ENCODE data around the gene METTL17. TPM values are rescaled to one million over a fixed set of nuclear protein-coding genes. Genes with fewer than 3 reads are reported as not detected.
A peak's percentile ranks its signal among the peaks of the same experiment; 100 is the strongest.
"Not testable (repeated sequence)": the region's sequence is repeated elsewhere in the genome, so short reads cannot be mapped to it uniquely, and the experiment has no call there.

METTL17 gene, protein sequence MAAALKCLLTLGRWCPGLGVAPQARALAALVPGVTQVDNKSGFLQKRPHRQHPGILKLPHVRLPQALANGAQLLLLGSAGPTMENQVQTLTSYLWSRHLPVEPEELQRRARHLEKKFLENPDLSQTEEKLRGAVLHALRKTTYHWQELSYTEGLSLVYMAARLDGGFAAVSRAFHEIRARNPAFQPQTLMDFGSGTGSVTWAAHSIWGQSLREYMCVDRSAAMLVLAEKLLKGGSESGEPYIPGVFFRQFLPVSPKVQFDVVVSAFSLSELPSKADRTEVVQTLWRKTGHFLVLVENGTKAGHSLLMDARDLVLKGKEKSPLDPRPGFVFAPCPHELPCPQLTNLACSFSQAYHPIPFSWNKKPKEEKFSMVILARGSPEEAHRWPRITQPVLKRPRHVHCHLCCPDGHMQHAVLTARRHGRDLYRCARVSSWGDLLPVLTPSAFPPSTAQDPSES
- total RNA-seq = 10 to 100 TPM; 88.4 to 92.0 TPM

- ATAC-seq (peak; percentile 97), DNase-seq (peak; percentile 94)
- Mint-ChIP-seq H3K27ac (peak within 1 kb of the TSS; percentile 88), H3K9me3 (no peaks in the 10 kb centered on the region), H3K4me3 (peak within 1 kb of the TSS; percentile 84), H3K36me3 (ENCODE audit: low read depth) (peaks cover 27% of the 10 kb centered on the region), H3K4me1 (ENCODE audit: low read depth) (peaks cover 26% of the 10 kb centered on the region), H3K27me3 (no peaks in the 10 kb centered on the region)
- POLR2A ChIA-PET = interaction anchor here (0.9 to 1.5 kb wide), 2 partner anchors 9 to 19 kb away, joined by 4 read pairs; partner anchors contain the start of gene SLC39A2
- intact Hi-C loops (cut with micrococcal nuclease) = no loop called here
- TF ChIP-seq, protein P1, sequence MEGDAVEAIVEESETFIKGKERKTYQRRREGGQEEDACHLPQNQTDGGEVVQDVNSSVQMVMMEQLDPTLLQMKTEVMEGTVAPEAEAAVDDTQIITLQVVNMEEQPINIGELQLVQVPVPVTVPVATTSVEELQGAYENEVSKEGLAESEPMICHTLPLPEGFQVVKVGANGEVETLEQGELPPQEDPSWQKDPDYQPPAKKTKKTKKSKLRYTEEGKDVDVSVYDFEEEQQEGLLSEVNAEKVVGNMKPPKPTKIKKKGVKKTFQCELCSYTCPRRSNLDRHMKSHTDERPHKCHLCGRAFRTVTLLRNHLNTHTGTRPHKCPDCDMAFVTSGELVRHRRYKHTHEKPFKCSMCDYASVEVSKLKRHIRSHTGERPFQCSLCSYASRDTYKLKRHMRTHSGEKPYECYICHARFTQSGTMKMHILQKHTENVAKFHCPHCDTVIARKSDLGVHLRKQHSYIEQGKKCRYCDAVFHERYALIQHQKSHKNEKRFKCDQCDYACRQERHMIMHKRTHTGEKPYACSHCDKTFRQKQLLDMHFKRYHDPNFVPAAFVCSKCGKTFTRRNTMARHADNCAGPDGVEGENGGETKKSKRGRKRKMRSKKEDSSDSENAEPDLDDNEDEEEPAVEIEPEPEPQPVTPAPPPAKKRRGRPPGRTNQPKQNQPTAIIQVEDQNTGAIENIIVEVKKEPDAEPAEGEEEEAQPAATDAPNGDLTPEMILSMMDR (IDR thresholded peaks at IDR 0.05) = peak; percentile 51
- CTCF ChIA-PET = interaction anchor here (2.5 to 2.7 kb wide), 2 partner anchors 18 to 115 kb away, joined by 10 to 25 read pairs; no protein-coding TSS in a partner anchor
These were observed at the start of gene METTL17 for GRCh38 chr14:20989787-20990600. Gene METTL17 (plus strand): TSS chr14:20989980. CDS start chr14:20990003, 23 bp downstream.

DNA sequence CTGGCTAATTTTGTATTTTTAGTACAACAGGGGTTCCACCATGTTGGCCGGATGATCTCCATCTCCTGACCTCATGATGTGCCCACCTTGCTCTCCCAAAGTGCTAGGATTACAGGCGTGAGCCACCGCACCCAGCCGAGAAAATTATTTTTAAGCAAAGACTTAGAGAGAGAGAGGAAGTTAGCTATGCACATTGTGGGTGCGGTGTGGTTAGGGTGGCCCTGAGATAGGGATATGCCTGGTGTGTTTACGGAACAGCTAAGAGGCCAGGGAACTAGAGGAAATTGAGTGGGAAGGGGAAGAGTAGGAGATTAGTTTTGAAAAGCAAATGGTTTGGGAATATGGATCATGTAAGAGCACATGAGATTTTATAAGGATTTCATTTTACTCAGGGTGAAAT is 44.6 kb upstream of the METTL17 start:
- POLR2A ChIA-PET; DNase-seq; H3K27ac Mint-ChIP-seq; H3K36me3 Mint-ChIP-seq (ENCODE audit: low read depth); H3K4me3 Mint-ChIP-seq; H3K4me1 Mint-ChIP-seq (ENCODE audit: low read depth); H3K9me3 Mint-ChIP-seq; intact Hi-C loops (cut with micrococcal nuclease); CTCF ChIA-PET; ATAC-seq: not testable (repeated sequence)
- peaks cover 17% of the 10 kb centered on the region for H3K27me3 Mint-ChIP-seq

DNA sequence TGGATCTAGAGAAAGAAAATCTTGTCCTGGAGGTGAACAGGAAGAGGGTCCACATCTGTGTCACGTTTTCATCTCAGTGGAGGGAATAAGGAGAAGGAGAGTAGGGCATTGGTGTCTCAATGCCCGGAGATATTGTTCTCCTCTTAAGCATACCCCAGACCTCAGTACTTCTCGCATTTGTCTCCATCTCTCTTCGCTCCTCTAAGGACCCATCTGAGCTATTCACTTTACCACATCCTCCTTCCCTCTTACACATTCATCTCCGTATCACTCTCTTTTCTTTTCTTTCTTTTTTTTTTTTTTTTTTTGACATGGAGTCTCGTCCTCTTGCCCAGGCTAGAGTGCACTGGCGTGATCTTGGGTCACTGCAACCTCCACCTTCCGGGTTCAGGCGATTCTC is 43.1 kb upstream of the METTL17 start:
- H3K36me3 Mint-ChIP-seq (ENCODE audit: low read depth); DNase-seq; intact Hi-C loops (cut with micrococcal nuclease); H3K4me1 Mint-ChIP-seq (ENCODE audit: low read depth); POLR2A ChIA-PET; H3K27ac Mint-ChIP-seq; CTCF ChIA-PET; ATAC-seq; H3K4me3 Mint-ChIP-seq; H3K9me3 Mint-ChIP-seq: not testable (repeated sequence)
- peaks cover 12% of the 10 kb centered on the region for H3K27me3 Mint-ChIP-seq

DNA sequence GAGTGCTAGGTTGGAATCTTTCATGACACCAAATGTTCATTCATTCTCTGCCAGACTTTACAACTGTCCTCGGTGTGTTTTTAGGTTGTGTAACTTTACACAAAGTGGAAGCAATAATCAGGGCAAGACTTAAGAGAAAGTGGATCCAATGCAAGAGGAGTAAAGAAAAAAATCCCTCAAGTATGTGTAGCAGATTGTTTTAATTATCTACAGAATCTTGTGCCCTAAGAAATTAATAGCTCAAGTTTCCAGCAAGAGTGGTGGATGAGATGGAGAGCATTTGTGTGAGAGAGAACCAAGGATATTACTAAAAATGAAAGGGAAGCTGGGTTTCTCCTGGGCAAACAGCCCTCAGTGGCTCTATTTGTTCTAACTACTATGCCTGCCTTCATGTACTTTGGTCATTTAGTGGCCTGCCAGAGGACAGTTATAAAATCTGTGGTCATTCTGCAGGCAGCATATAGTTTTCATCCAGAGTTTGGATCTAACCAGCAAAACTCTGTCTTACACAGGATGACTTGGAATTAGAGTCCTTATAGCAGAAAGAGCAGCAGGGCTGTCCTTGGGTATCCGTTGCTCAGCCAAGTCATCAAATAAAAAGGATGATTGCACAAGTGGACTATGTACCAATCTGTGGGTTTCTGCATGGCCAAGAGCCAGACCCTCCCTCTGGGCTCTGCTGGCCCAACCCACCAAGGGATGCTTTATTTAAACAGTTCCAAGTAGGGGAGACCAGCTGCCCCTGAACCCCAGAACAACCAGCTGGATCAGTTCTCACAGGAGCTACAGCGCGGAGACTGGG is 34.8 kb upstream of the METTL17 start, which contains the start of gene RNASE2:
TSS of gene RNASE2 (plus strand) at position 752 of the 802 bp plus-strand sequence. CDS start 285 bp downstream, outside the sequence.
- intact Hi-C loops (cut with micrococcal nuclease); DNase-seq; POLR2A ChIA-PET; H3K9me3 Mint-ChIP-seq; H3K4me3 Mint-ChIP-seq; ATAC-seq; H3K27ac Mint-ChIP-seq; H3K4me1 Mint-ChIP-seq (ENCODE audit: low read depth); H3K36me3 Mint-ChIP-seq (ENCODE audit: low read depth): not testable (repeated sequence)
- H3K27me3 Mint-ChIP-seq = peaks cover 17% of the 10 kb centered on the region
- CTCF ChIA-PET = interaction anchor here (3.8 kb wide), 1 partner anchor 16 kb away, joined by 22 read pairs; no protein-coding TSS in a partner anchor

DNA sequence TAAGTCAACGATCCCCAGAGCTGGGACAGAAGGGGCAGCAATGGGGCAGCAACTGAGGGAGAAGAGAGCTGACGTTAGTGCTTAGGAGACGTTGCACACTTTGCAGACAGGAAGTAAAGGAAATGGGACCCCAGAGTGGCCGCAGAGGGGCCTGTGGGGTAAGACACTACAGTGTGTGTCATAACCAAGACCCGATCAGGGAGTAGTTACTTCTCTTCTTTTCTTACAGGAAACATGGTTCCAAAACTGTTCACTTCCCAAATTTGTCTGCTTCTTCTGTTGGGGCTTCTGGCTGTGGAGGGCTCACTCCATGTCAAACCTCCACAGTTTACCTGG is 34.3 kb upstream of the METTL17 start:
- H3K9me3 Mint-ChIP-seq; intact Hi-C loops (cut with micrococcal nuclease); H3K4me1 Mint-ChIP-seq (ENCODE audit: low read depth); ATAC-seq; DNase-seq; H3K27ac Mint-ChIP-seq; H3K36me3 Mint-ChIP-seq (ENCODE audit: low read depth); POLR2A ChIA-PET; H3K4me3 Mint-ChIP-seq: not testable (repeated sequence)
- peaks cover 17% of the 10 kb centered on the region for H3K27me3 Mint-ChIP-seq
- CTCF ChIA-PET = interaction anchor here (3.8 kb wide), 1 partner anchor 16 kb away, joined by 22 read pairs; no protein-coding TSS in a partner anchor

GRCh38 chr14:20956376-20956976 is 33.3 kb upstream of the METTL17 start:
- H3K36me3 Mint-ChIP-seq (ENCODE audit: low read depth) = no peaks in the 10 kb centered on the region
- intact Hi-C loops (cut with micrococcal nuclease) = no loop called here
- peaks cover 15% of the 10 kb centered on the region for H3K4me1 Mint-ChIP-seq (ENCODE audit: low read depth)

DNA sequence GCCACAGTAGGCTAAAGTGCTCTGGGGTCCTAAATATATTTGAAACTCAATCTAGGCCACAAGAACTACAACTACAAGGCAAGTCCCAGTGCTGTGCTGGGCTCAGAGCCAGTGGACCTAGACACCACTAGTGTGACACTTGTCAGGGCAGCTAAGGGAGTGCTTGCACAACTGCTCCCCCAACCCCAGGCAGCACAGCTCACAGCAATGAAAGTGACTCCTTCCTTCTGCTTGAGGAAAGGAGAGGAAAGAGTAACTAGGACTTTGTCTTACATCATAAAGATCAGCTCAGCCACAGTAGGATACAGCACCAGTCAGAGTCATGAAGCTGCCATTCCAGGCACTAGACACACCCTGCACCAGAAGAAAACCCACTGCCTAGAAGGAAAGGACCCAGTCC is 30.8 kb upstream of the METTL17 start:
- not testable (repeated sequence) for H3K9me3 Mint-ChIP-seq

More at GRCh38 chr14:20956376-20956976, 33.3 kb upstream of the METTL17 start:
- ChIA-PET POLR2A (no interaction called here), CTCF (interaction anchor here (3.8 kb wide), 1 partner anchor 15 kb away, joined by 22 read pairs; no protein-coding TSS in a partner anchor)
- TF ChIP-seq, protein P1 (IDR thresholded peaks at IDR 0.05) = no peak
- H3K27me3 Mint-ChIP-seq = peaks cover 17% of the 10 kb centered on the region
- no peak overlapping the region for H3K27ac Mint-ChIP-seq
- ATAC-seq (peak; percentile 17), DNase-seq (no peak)
- no peak overlapping the region for H3K4me3 Mint-ChIP-seq
- H3K9me3 Mint-ChIP-seq = no peaks in the 10 kb centered on the region

More for the DNA sequence above, 30.8 kb upstream of the METTL17 start:
- POLR2A ChIA-PET; intact Hi-C loops (cut with micrococcal nuclease); H3K4me3 Mint-ChIP-seq; DNase-seq; ATAC-seq; H3K27ac Mint-ChIP-seq; H3K36me3 Mint-ChIP-seq (ENCODE audit: low read depth): not testable (repeated sequence)
- Mint-ChIP-seq H3K4me1 (ENCODE audit: low read depth) (peaks cover 16% of the 10 kb centered on the region), H3K27me3 (peaks cover 16% of the 10 kb centered on the region)
- CTCF ChIA-PET = interaction anchor here (0.8 to 4.5 kb wide), 3 partner anchors 12 to 100 kb away, joined by 3 to 70 read pairs (median 19); no protein-coding TSS in a partner anchor
